Neural cell (in vitro differentiated cells): Measurements from ENCODE around the gene NHLRC4. TPM values are rescaled to one million over a fixed set of nuclear protein-coding genes. Genes with fewer than 3 reads are reported as not detected.

Experiments
- H2AFZ ChIP-seq: fragments of 200-600, 300-800 bp; sonication (generic), shearing (Covaris generic); 2 replicates; pipeline ENCODE4 v1.6.0; 2014; ENCODE audit warnings: low read depth, mild to moderate bottlenecking, antibody characterized with exemption, low read length, moderate library complexity
- H3F3A ChIP-seq: fragments of 200-600 bp; shearing (Covaris generic); 2 replicates; pipeline ENCODE4 v1.6.1; 2016; ENCODE audit warnings: mild to moderate bottlenecking, moderate library complexity, mixed read lengths, antibody characterized with exemption, low read length; ENCODE audit not compliant: insufficient read depth, poor library complexity, severe bottlenecking
- H3K27ac ChIP-seq: fragments of 200-600, 300-800 bp; sonication (generic), shearing (Covaris generic); 2 replicates; pipeline ENCODE4 v1.5.1; 2014; ENCODE audit warnings: mild to moderate bottlenecking, low read length, moderate library complexity
- H3K27me3 ChIP-seq: fragments of 300-800, 200-600 bp; sonication (generic), shearing (Covaris generic); 2 replicates; pipeline ENCODE4 v1.6.0; 2014; ENCODE audit warnings: mild to moderate bottlenecking, low read depth, low read length, moderate library complexity; ENCODE audit not compliant: insufficient read depth
- H3K36me3 ChIP-seq: fragments of 300-800, 200-600 bp; sonication (generic), shearing (Covaris generic); 2 replicates; pipeline ENCODE4 v1.5.1; 2014; ENCODE audit warnings: mild to moderate bottlenecking, antibody characterized with exemption, low read length, moderate library complexity; ENCODE audit not compliant: insufficient read depth
- H3K4me2 ChIP-seq: fragments of 300-800, 200-600 bp; sonication (generic), shearing (Covaris generic); 2 replicates; pipeline ENCODE4 v1.6.0; 2014; ENCODE audit warnings: mild to moderate bottlenecking, low read length
- H3K4me3 ChIP-seq: fragments of 300-800, 200-600 bp; sonication (generic), shearing (Covaris generic); 2 replicates; pipeline ENCODE4 v1.5.1; 2014; ENCODE audit warnings: mild to moderate bottlenecking, low read length, moderate library complexity
- H3K79me2 ChIP-seq: fragments of 200-600 bp; shearing (Covaris generic); replicated peaks from 2 replicates; pipeline ENCODE4 v1.6.0; 2014; ENCODE audit warnings: mild to moderate bottlenecking, low read length, moderate library complexity; ENCODE audit not compliant: insufficient read depth
- H3K9ac ChIP-seq: fragments of 300-800, 200-600 bp; sonication (generic), shearing (Covaris generic); 2 replicates; pipeline ENCODE4 v1.6.1; 2016; ENCODE audit warnings: mild to moderate bottlenecking, low read length, mixed read lengths
- H3K9me2 ChIP-seq: fragments of 200-600 bp; shearing (Covaris generic); 2 replicates; pipeline ENCODE4 v1.6.1; 2016; ENCODE audit warnings: mild to moderate bottlenecking, low read length, mixed read lengths; ENCODE audit not compliant: insufficient read depth
- H3K9me3 ChIP-seq: fragments of 200-600, 300-800 bp; sonication (generic), shearing (Covaris generic); 2 replicates; pipeline ENCODE4 v1.6.1; 2016; ENCODE audit warnings: mild to moderate bottlenecking, mixed run types, low read length, moderate library complexity, mixed read lengths
- H4K20me1 ChIP-seq: fragments of 200-600 bp; shearing (Covaris generic); 2 replicates; pipeline ENCODE4 v1.6.1; 2016; ENCODE audit warnings: mild to moderate bottlenecking, mixed run types; ENCODE audit not compliant: insufficient read depth
- EP300 ChIP-seq: fragments of 450-650 bp; conservative IDR thresholded peaks from 2 replicates; pipeline ENCODE4 v1.6.1; 2014; ENCODE audit warnings: antibody characterized with exemption, mild to moderate bottlenecking, moderate library complexity; ENCODE audit not compliant: poor library complexity, severe bottlenecking
- EZH2 ChIP-seq: fragments of 200-600, 300-800 bp; shearing (Covaris generic), sonication (generic); IDR thresholded peaks from 2 replicates; pipeline ENCODE4 v1.6.1; 2014; ENCODE audit warnings: antibody characterized with exemption, low read length, borderline replicate concordance, mild to moderate bottlenecking; ENCODE audit not compliant: insufficient read depth, poor library complexity, severe bottlenecking
- MXI1 ChIP-seq: fragments of 450-650 bp; conservative IDR thresholded peaks from 2 replicates; pipeline ENCODE4 v1.6.1; 2014; ENCODE audit warnings: antibody characterized with exemption, mild to moderate bottlenecking; ENCODE audit not compliant: poor library complexity, severe bottlenecking
- POLR2AphosphoS5 ChIP-seq: IDR thresholded peaks from 2 replicates; pipeline ENCODE4 v1.6.1; 2012
- RAD21 ChIP-seq: fragments of 450-650 bp; conservative IDR thresholded peaks from 2 replicates; pipeline ENCODE4 v1.6.1; 2014; ENCODE audit warnings: antibody characterized with exemption, mild to moderate bottlenecking, moderate library complexity
- SMC3 ChIP-seq: fragments of 450-650 bp; conservative IDR thresholded peaks from 2 replicates; pipeline ENCODE4 v1.6.1; 2014; ENCODE audit warnings: antibody characterized with exemption, mild to moderate bottlenecking, moderate library complexity; ENCODE audit not compliant: poor library complexity
- TAF1 ChIP-seq: IDR thresholded peaks from 2 replicates; pipeline ENCODE4 v1.6.1; 2012; ENCODE audit warnings: low read depth
- polyA plus RNA-seq: library from polyadenylated mRNA; depleted of rRNA; stranded (reverse); fragments of >200 nt; gene quantifications from 2 replicates; pipeline ENCODE4 v1.2.3, GENCODE V29; 2014
- TF ChIP-seq, protein P1 (sequence below): IDR thresholded peaks from 2 replicates; pipeline ENCODE4 v1.6.1; 2012; ENCODE audit warnings: borderline replicate concordance
- TF ChIP-seq, protein P2 (sequence below): fragments of 450-650 bp; IDR thresholded peaks from 2 replicates; pipeline ENCODE4 v1.5.1; 2014; ENCODE audit warnings: antibody characterized with exemption, mild to moderate bottlenecking, moderate library complexity; ENCODE audit not compliant: poor library complexity, severe bottlenecking

NHLRC4 gene
- polyA plus RNA-seq, 1 donor from 2014 or later = not detected

- H3K9me2 ChIP-seq = no peaks in the 10 kb centered on the region
- H4K20me1 ChIP-seq = no peaks in the 10 kb centered on the region
- H3K79me2 ChIP-seq = no peaks in the 10 kb centered on the region
Measured at GRCh38 chr16:536746-537145, 30.1 kb upstream of the NHLRC4 start.

GRCh38 chr16:537415-538335 is 29.1 kb upstream of the NHLRC4 start:
- H3K27ac ChIP-seq = no peak overlapping the region
- H3K27me3 ChIP-seq = no peaks in the 10 kb centered on the region
- no peak for TF ChIP-seq RAD21
- TF ChIP-seq, protein P1, sequence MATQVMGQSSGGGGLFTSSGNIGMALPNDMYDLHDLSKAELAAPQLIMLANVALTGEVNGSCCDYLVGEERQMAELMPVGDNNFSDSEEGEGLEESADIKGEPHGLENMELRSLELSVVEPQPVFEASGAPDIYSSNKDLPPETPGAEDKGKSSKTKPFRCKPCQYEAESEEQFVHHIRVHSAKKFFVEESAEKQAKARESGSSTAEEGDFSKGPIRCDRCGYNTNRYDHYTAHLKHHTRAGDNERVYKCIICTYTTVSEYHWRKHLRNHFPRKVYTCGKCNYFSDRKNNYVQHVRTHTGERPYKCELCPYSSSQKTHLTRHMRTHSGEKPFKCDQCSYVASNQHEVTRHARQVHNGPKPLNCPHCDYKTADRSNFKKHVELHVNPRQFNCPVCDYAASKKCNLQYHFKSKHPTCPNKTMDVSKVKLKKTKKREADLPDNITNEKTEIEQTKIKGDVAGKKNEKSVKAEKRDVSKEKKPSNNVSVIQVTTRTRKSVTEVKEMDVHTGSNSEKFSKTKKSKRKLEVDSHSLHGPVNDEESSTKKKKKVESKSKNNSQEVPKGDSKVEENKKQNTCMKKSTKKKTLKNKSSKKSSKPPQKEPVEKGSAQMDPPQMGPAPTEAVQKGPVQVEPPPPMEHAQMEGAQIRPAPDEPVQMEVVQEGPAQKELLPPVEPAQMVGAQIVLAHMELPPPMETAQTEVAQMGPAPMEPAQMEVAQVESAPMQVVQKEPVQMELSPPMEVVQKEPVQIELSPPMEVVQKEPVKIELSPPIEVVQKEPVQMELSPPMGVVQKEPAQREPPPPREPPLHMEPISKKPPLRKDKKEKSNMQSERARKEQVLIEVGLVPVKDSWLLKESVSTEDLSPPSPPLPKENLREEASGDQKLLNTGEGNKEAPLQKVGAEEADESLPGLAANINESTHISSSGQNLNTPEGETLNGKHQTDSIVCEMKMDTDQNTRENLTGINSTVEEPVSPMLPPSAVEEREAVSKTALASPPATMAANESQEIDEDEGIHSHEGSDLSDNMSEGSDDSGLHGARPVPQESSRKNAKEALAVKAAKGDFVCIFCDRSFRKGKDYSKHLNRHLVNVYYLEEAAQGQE = no peak
- no peak for TF ChIP-seq SMC3
- TF ChIP-seq, protein P2, sequence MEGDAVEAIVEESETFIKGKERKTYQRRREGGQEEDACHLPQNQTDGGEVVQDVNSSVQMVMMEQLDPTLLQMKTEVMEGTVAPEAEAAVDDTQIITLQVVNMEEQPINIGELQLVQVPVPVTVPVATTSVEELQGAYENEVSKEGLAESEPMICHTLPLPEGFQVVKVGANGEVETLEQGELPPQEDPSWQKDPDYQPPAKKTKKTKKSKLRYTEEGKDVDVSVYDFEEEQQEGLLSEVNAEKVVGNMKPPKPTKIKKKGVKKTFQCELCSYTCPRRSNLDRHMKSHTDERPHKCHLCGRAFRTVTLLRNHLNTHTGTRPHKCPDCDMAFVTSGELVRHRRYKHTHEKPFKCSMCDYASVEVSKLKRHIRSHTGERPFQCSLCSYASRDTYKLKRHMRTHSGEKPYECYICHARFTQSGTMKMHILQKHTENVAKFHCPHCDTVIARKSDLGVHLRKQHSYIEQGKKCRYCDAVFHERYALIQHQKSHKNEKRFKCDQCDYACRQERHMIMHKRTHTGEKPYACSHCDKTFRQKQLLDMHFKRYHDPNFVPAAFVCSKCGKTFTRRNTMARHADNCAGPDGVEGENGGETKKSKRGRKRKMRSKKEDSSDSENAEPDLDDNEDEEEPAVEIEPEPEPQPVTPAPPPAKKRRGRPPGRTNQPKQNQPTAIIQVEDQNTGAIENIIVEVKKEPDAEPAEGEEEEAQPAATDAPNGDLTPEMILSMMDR = no peak
- TF ChIP-seq EP300 = no peak
- no peak for TF ChIP-seq TAF1
- no peak for TF ChIP-seq POLR2AphosphoS5
- no peak for TF ChIP-seq EZH2
- no peak for TF ChIP-seq MXI1
- H3K4me2 ChIP-seq = no peak overlapping the region
- H3K9ac ChIP-seq = no peak overlapping the region
- H3K9me2 ChIP-seq = no peaks in the 10 kb centered on the region
- no peaks in the 10 kb centered on the region for H4K20me1 ChIP-seq
- H3K79me2 ChIP-seq = no peaks in the 10 kb centered on the region
- H3F3A ChIP-seq = no peaks in the 10 kb centered on the region
- H3K9me3 ChIP-seq = no peaks in the 10 kb centered on the region
- H3K36me3 ChIP-seq = no peaks in the 10 kb centered on the region
- H3K4me3 ChIP-seq = no peak overlapping the region
- no peak overlapping the region for H2AFZ ChIP-seq

More at GRCh38 chr16:536746-537145, 30.1 kb upstream of the NHLRC4 start:
- Histone ChIP-seq H3F3A (no peaks in the 10 kb centered on the region), H3K4me3 (no peak overlapping the region), H3K36me3 (no peaks in the 10 kb centered on the region), H3K27ac (no peak overlapping the region), H3K9me3 (no peaks in the 10 kb centered on the region), H3K27me3 (no peaks in the 10 kb centered on the region), H3K4me2 (no peak overlapping the region), H2AFZ (no peak overlapping the region), H3K9ac (no peak overlapping the region)
- TF ChIP-seq, protein P2 = no peak
- TF ChIP-seq TAF1 (no peak), SMC3 (no peak), RAD21 (no peak)
- TF ChIP-seq, protein P1 = no peak
